Panc1 (cell line): ENCODE measurements around the gene EME1. TPM values are rescaled to one million over a fixed set of nuclear protein-coding genes. Genes with fewer than 3 reads are reported as not detected.

Experiments
- ATAC-seq: fragments of 200-7000 bp; cut with Tn5 transposase; 2 replicates; pipeline ENCODE4 v1.9.1; 2020; ENCODE audit warnings: mild to moderate bottlenecking, moderate library complexity
- BruUV-seq: library from RNA; stranded (reverse); fragments of 400-500 nt; replicated peaks from 2 replicates; lab custom pipeline; 2021; lab: Mats Ljungman, UMichigan
- CTCF ChIA-PET: fragments of 300-600 bp; sonication (Branson Sonifier 250); formaldehyde crosslinking; loops from one replicate; lab custom pipeline; 2022; ENCODE audit warnings: antibody characterized with exemption; lab: Charles Lee
- POLR2A ChIA-PET: fragments of 300-600 bp; sonication (Branson Sonifier 250); formaldehyde crosslinking; loops from one replicate; lab custom pipeline; 2022; ENCODE audit warnings: antibody characterized with exemption; lab: Charles Lee
- DNase-seq: peaks from one replicate; pipeline ENCODE4 v3.0.0-alpha.2; 2010; ENCODE audit warnings: low read depth, low spot score
- H3K27ac ChIP-seq: 2 replicates; pipeline ENCODE4 v1.5.1; 2011; ENCODE audit warnings: mild to moderate bottlenecking, low read length, inconsistent platforms
- H3K27me3 ChIP-seq: fragments of 200-500 bp; sonication (Bioruptor generic); 2 replicates; pipeline ENCODE4 v1.6.0; 2014; ENCODE audit warnings: low read length, inconsistent platforms; ENCODE audit not compliant: control insufficient read depth, insufficient read depth
- H3K36me3 ChIP-seq: fragments of 200-500 bp; sonication (Bioruptor generic); 2 replicates; pipeline ENCODE4 v1.5.1; 2014; ENCODE audit warnings: inconsistent platforms, mild to moderate bottlenecking, low read length, moderate library complexity; ENCODE audit not compliant: control insufficient read depth, insufficient read depth
- H3K4me1 ChIP-seq: 2 replicates; pipeline ENCODE4 v1.5.1; 2011; ENCODE audit warnings: inconsistent platforms, mild to moderate bottlenecking, low read length, moderate library complexity; ENCODE audit not compliant: control insufficient read depth, insufficient read depth
- H3K4me3 ChIP-seq, 2 experiments: 2 replicates each; pipeline ENCODE4 v1.5.1; 2011 to 2012; ENCODE audit warnings: low read depth in 2 of 2, low read length in 2 of 2, mild to moderate bottlenecking in 2 of 2, inconsistent platforms in 1 of 2, moderate library complexity in 1 of 2
- H3K9me3 ChIP-seq: fragments of 200-500 bp; sonication (Bioruptor generic); 2 replicates; pipeline ENCODE4 v1.5.1; 2014; ENCODE audit warnings: low read depth, mild to moderate bottlenecking, inconsistent platforms, low read length, moderate library complexity; ENCODE audit not compliant: control insufficient read depth, insufficient read depth
- CTCF ChIP-seq: fragments of 450-650 bp; IDR thresholded peaks from 2 replicates; pipeline ENCODE4 v1.5.1; 2017; ENCODE audit warnings: mild to moderate bottlenecking
- POLR2AphosphoS5 ChIP-seq: IDR thresholded peaks from 2 replicates; pipeline ENCODE4 v1.6.1; 2012; ENCODE audit warnings: mild to moderate bottlenecking, low read depth, low read length, moderate library complexity
- REST ChIP-seq, 2 experiments: IDR thresholded peaks; 2 replicates each; pipeline ENCODE4 v1.6.1; 2011 to 2012; ENCODE audit warnings: low read depth in 2 of 2, control low read depth in 1 of 2, low read length in 1 of 2, mild to moderate bottlenecking in 1 of 2, moderate library complexity in 1 of 2; ENCODE audit not compliant: insufficient read depth in 1 of 2
- SIN3A ChIP-seq: IDR thresholded peaks from 2 replicates; pipeline ENCODE4 v1.6.1; 2012; ENCODE audit warnings: low read depth, mild to moderate bottlenecking, low read length, moderate library complexity, borderline replicate concordance; ENCODE audit not compliant: insufficient read depth
- TCF7L2 ChIP-seq: IDR thresholded peaks from 2 replicates; pipeline ENCODE4 v1.6.1; 2011; ENCODE audit warnings: mild to moderate bottlenecking, low read depth, low read length, inconsistent platforms
- in situ Hi-C: cut with HindIII; loops from 2 replicates; pipeline ENCODE4 v1.10.0; 2016; ENCODE audit warnings: low sequenced_read_pairs, low pct_unique_long_range_greater_than_20kb
- intact Hi-C: fragments of 100-400 bp; cut with micrococcal nuclease; formaldehyde crosslinking; loops from one replicate; pipeline ENCODE4 v1.10.0; 2022; ENCODE audit not compliant: unreplicated experiment
- total RNA-seq: library from RNA; stranded (reverse); gene quantifications from one replicate; pipeline ENCODE4 v1.2.1, GENCODE V29; 2021; ENCODE audit not compliant: unreplicated experiment

Gene EME1
- total RNA-seq, 1 experiment from 2014 or later, result 15.3 TPM

- peaks cover 21% of the 10 kb centered on the region for H3K36me3 ChIP-seq
- H3K27me3 ChIP-seq, result no peaks in the 10 kb centered on the region
- ATAC-seq (no peak; the same call in 1 of the 2 replicates), DNase-seq (no peak)
- peaks cover 5% of the 10 kb centered on the region for H3K4me1 ChIP-seq
- H3K4me3 ChIP-seq, result peak overlapping the region; percentile 53 to 95
- no peak for TF ChIP-seq SIN3A
- no peak for TF ChIP-seq TCF7L2
- TF ChIP-seq REST (IDR thresholded peaks at IDR 0.05; ENCODE audit: insufficient read depth in 1 of 2, low read depth in 2 of 2, low read length in 1 of 2), result no peak
- TF ChIP-seq POLR2AphosphoS5, result no peak
- no peak for TF ChIP-seq CTCF
- in situ Hi-C loops, result no loop called here
- no peaks in the 10 kb centered on the region for H3K9me3 ChIP-seq
- ChIA-PET CTCF (interaction anchor here (0.8 to 1.1 kb wide), 2 partner anchors 9 to 174 kb away, joined by 8 to 19 read pairs; no protein-coding TSS in a partner anchor), POLR2A (interaction anchor here (0.6 kb wide), 1 partner anchor 81 kb away, joined by 4 read pairs; no protein-coding TSS in a partner anchor)
- no TSS peak for BruUV-seq
- intact Hi-C loops, result no loop called here
- H3K27ac ChIP-seq, result peak overlapping the region; percentile 86
Observed at GRCh38 chr17:50372222-50372757, 739 bp upstream of the EME1 start.

- Histone ChIP-seq H3K9me3 (no peaks in the 10 kb centered on the region), H3K27me3 (no peaks in the 10 kb centered on the region), H3K36me3 (peaks cover 11% of the 10 kb centered on the region), H3K4me3 (peak overlapping the region; percentile 53 to 95), H3K4me1 (peaks cover 5% of the 10 kb centered on the region), H3K27ac (peak overlapping the region; percentile 86)
- CTCF ChIA-PET, result no interaction called here
- POLR2A ChIA-PET, result interaction anchor here (0.7 to 2.2 kb wide), 2 partner anchors 22 to 287 kb away, joined by 3 to 5 read pairs; no protein-coding TSS in a partner anchor
- in situ Hi-C loops (no loop called here), intact Hi-C loops (no loop called here)
- TF ChIP-seq REST (IDR thresholded peaks at IDR 0.05; ENCODE audit: insufficient read depth in 1 of 2, low read depth in 2 of 2, low read length in 1 of 2) (no peak), SIN3A (no peak), CTCF (no peak), TCF7L2 (no peak), POLR2AphosphoS5 (no peak)
- no peak for ATAC-seq
- no peak for DNase-seq
- TSS peak; percentile 76 for BruUV-seq
Observed at GRCh38 chr17:50373705-50374104, 676 bp downstream of the EME1 start.
